Uterus (tissue), 4 donors: ENCODE data around the gene ARPC3. TPM values are rescaled to one million over a fixed set of nuclear protein-coding genes. Genes with fewer than 3 reads are reported as not detected.
"Not testable (repeated sequence)": the region's sequence is repeated elsewhere in the genome, so short reads cannot be mapped to it uniquely, and the experiment has no call there.

Source experiments
- DNase-seq, 2 donors: peaks; one replicate each; pipeline ENCODE4 v3.0.0-alpha.2; 2019 to 2020
- H3K27ac ChIP-seq, 2 donors: fragments of 200-600 bp; sonication (generic); 1 replicate in 1 of 2; 2 replicates in 1 of 2; pipeline ENCODE4 v1.5.1; 2016 to 2018
- H3K27me3 ChIP-seq, 2 donors: fragments of 200-600 bp; sonication (generic); one replicate each; pipeline ENCODE4 v1.5.1; 2018 to 2019; ENCODE audit warnings: control low read depth in 1 of 2
- H3K36me3 ChIP-seq, 2 donors: fragments of 200-600 bp; sonication (generic); one replicate each; pipeline ENCODE4 v1.5.1; 2019; ENCODE audit warnings: control low read depth in 1 of 2
- H3K4me1 ChIP-seq, 2 donors: fragments of 200-600 bp; sonication (generic); one replicate each; pipeline ENCODE4 v1.5.1; 2018 to 2019; ENCODE audit warnings: control low read depth in 1 of 2
- H3K4me3 ChIP-seq, 2 donors: fragments of 200-600 bp; sonication (generic); 1 replicate in 1 of 2; 2 replicates in 1 of 2; pipeline ENCODE4 v1.5.1; 2018 to 2019; ENCODE audit warnings: mild to moderate bottlenecking in 1 of 2
- H3K9me3 ChIP-seq, 2 donors: fragments of 200-600 bp; sonication (generic); one replicate each; pipeline ENCODE4 v1.5.1; 2019; ENCODE audit warnings: control low read depth in 1 of 2
- CTCF ChIP-seq, 4 experiments: fragments of 200-600 bp in 2 of 4; fragments of 450-650 bp in 2 of 4; sonication (generic) in 2 of 4; IDR thresholded peaks; one replicate each; pipeline ENCODE4 v1.5.1; 2016 to 2019; ENCODE audit warnings: antibody characterized with exemption in 4 of 4, mild to moderate bottlenecking in 2 of 4, moderate library complexity in 1 of 4
- POLR2A ChIP-seq, 2 donors: fragments of 450-650 bp; IDR thresholded peaks; one replicate each; pipeline ENCODE4 v1.6.1; 2016; ENCODE audit warnings: antibody characterized with exemption in 2 of 2, mild to moderate bottlenecking in 1 of 2, moderate library complexity in 1 of 2
- intact Hi-C: fragments of 100-400 bp; cut with DNase I; formaldehyde crosslinking; loops from one replicate; pipeline ENCODE4 v1.15.1; 2023; ENCODE audit warnings: low total_unique reads
- total RNA-seq, 4 donors: library from RNA; depleted of rRNA in 3 of 4; stranded (reverse); fragments of >200 nt in 3 of 4; gene quantifications; one replicate each; pipeline versions ENCODE4 v1.1.0 to v1.2.4, GENCODE V29; 2014 to 2023
- donor health status: DM: yes; HTN: yes; CAD: no.

Gene ARPC3
- total RNA-seq, 4 donors from 2014 or later, result 106 to 132 (median 118) TPM

- H3K9me3 ChIP-seq, result no peaks in the 10 kb centered on the region
- no peaks in the 10 kb centered on the region for H3K27me3 ChIP-seq
- intact Hi-C loops, result no loop called here
- TF ChIP-seq CTCF (IDR thresholded peaks at IDR 0.05) (no peak), POLR2A (IDR thresholded peaks at IDR 0.05) (no peak)
- no peak overlapping the region for H3K4me3 ChIP-seq
- no peak overlapping the region for H3K27ac ChIP-seq
- DNase-seq, result no peak
- no peaks in the 10 kb centered on the region for H3K36me3 ChIP-seq
- H3K4me1 ChIP-seq, result no peaks in the 10 kb centered on the region
These were observed 23.7 kb downstream of the ARPC3 start for GRCh38 chr12:110426406-110426805.

DNA sequence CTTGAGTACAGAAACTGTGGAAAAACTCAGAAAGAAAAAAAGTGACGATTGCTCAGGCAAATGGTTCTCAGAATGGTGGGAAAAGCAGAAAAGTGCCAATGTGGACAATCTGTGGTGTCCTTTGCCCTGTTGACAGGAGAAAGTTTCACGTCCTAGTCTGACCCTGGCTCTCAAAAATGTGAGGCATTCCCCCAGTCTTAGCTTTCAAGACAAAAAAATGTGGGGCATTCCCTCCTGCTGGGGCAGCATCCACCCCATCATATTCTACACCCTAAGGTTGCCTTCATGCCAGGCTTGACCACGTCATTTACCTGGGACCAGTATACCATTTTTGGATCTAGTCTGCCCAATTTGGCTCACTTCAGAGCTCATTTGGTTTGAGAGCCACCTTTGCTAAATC is 25.9 kb downstream of the ARPC3 start:
- no peak for DNase-seq
- intact Hi-C loops, result no loop called here

DNA sequence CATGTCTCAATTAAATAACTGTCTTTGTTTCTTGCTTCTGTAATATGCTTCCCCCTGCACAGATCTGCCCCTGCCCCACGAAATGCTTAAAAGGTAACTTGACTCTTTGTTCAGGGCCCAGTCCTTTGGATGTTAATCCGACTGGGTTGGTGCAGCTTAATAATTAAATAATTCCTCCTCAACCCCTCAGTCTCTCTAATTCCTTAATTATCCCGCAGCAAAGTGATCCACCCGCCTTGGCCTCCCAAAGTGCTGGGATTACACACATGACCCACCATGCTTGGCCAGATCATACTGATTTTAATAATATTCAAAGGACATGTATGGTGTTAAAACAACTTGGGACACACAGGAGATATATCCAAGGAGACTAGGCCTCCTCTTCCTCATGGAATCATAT is 28.4 kb downstream of the ARPC3 start:
- TF ChIP-seq POLR2A (IDR thresholded peaks at IDR 0.05) (no peak), CTCF (IDR thresholded peaks at IDR 0.05) (no peak)
- Histone ChIP-seq H3K4me1 (no peaks in the 10 kb centered on the region), H3K4me3 (no peak overlapping the region), H3K36me3 (no peaks in the 10 kb centered on the region), H3K27me3 (no peaks in the 10 kb centered on the region), H3K9me3 (no peaks in the 10 kb centered on the region), H3K27ac (peak overlapping the region; percentile 2 to 27)
- intact Hi-C loops, result no loop called here
- DNase-seq, result no peak

More for the DNA sequence above, 25.9 kb downstream of the ARPC3 start:
- H3K4me3 ChIP-seq, result no peak overlapping the region
- no peaks in the 10 kb centered on the region for H3K27me3 ChIP-seq
- H3K27ac ChIP-seq, result no peak overlapping the region
- no peaks in the 10 kb centered on the region for H3K4me1 ChIP-seq
- H3K9me3 ChIP-seq, result no peaks in the 10 kb centered on the region
- no peaks in the 10 kb centered on the region for H3K36me3 ChIP-seq
- TF ChIP-seq CTCF (IDR thresholded peaks at IDR 0.05) (no peak), POLR2A (IDR thresholded peaks at IDR 0.05) (no peak)

GRCh38 chr12:110421159-110421661 is 28.9 kb downstream of the ARPC3 start:
- H3K4me1 ChIP-seq, result no peaks in the 10 kb centered on the region
- H3K4me3 ChIP-seq, result no peak overlapping the region
- H3K36me3 ChIP-seq, result no peaks in the 10 kb centered on the region
- intact Hi-C loops, result no loop called here
- TF ChIP-seq POLR2A (IDR thresholded peaks at IDR 0.05), result no peak
- no peak for TF ChIP-seq CTCF (IDR thresholded peaks at IDR 0.05)
- no peaks in the 10 kb centered on the region for H3K9me3 ChIP-seq
- DNase-seq, result no peak
- no peak overlapping the region for H3K27ac ChIP-seq
- H3K27me3 ChIP-seq, result no peaks in the 10 kb centered on the region

GRCh38 chr12:110420644-110421043 is 29.5 kb downstream of the ARPC3 start:
- H3K9me3 ChIP-seq, H3K36me3 ChIP-seq, H3K27me3 ChIP-seq, H3K4me3 ChIP-seq, DNase-seq, H3K27ac ChIP-seq, intact Hi-C loops, H3K4me1 ChIP-seq: not testable (repeated sequence)

DNA sequence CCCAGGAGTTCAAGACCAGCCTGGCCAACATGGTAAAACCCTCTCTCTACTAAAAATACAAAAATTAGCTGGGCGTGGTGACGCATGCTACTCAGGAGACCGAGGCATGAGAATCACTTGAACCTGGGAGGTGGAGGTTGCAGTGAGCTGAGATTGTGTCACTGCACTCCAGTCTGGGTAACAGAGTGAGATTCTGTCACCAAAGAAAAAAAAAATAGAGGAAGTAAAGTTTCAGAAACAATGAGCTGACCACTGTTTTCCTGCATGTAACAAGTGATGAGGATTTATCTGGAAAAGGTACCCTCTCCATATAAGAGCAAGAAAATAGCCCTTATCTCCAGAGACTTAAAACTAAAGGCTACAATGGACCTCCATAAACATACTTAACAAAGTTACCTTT is 33.0 kb downstream of the ARPC3 start:
- DNase-seq, H3K36me3 ChIP-seq, H3K27me3 ChIP-seq, H3K4me3 ChIP-seq, H3K4me1 ChIP-seq, intact Hi-C loops, H3K9me3 ChIP-seq, H3K27ac ChIP-seq: not testable (repeated sequence)

DNA sequence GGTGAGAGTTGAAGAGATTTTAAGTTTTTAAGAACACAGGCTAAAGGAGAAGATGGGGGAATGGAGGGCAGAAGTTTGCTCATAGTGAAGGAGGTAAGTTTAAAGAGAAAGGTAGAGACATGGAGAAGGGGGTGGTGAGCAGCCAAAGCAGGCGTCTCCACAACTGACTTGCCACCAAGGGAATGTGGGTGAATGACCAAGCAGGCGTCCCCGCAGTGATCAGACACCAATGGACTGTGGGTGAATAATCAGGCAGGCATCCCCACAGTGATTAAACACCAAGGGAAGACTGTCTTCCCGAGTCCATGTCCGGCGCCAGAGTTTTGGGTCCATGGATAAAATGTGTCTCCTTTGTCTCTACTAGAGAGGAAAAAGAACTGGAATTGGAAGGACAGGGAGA is 40.1 kb downstream of the ARPC3 start:
- H3K4me3 ChIP-seq, H3K27ac ChIP-seq, H3K27me3 ChIP-seq, DNase-seq, intact Hi-C loops, H3K9me3 ChIP-seq, H3K36me3 ChIP-seq, H3K4me1 ChIP-seq: not testable (repeated sequence)

- intact Hi-C loops, result not testable (repeated sequence)
These were observed 44.9 kb downstream of the ARPC3 start for GRCh38 chr12:110405126-110405662.

More at GRCh38 chr12:110405126-110405662, 44.9 kb downstream of the ARPC3 start:
- H3K4me3 ChIP-seq, H3K27me3 ChIP-seq, H3K27ac ChIP-seq, DNase-seq, H3K4me1 ChIP-seq, H3K36me3 ChIP-seq, H3K9me3 ChIP-seq: not testable (repeated sequence)
